Muscle layer of colon (tissue), 2 donors: ENCODE results near the gene SLC35F1.

Experiments
- H3K27ac ChIP-seq: one replicate; pipeline ENCODE4 v1.7.0; 2013; ENCODE audit warnings: low read depth, mild to moderate bottlenecking, low read length, moderate library complexity
- H3K27me3 ChIP-seq, 2 donors: one replicate each; pipeline ENCODE4 v1.7.0; 2013; ENCODE audit warnings: low read length in 2 of 2, mild to moderate bottlenecking in 2 of 2; ENCODE audit not compliant: insufficient read depth in 2 of 2, control insufficient read depth in 1 of 2
- H3K36me3 ChIP-seq: one replicate; pipeline ENCODE4 v1.7.0; 2013; ENCODE audit warnings: mild to moderate bottlenecking, low read length; ENCODE audit not compliant: insufficient read depth
- H3K4me1 ChIP-seq: one replicate; pipeline ENCODE4 v1.7.0; 2013; ENCODE audit warnings: mild to moderate bottlenecking, low read length; ENCODE audit not compliant: insufficient read depth
- H3K4me3 ChIP-seq, 2 donors: one replicate each; pipeline ENCODE4 v1.7.0; 2013; ENCODE audit warnings: low read length in 2 of 2, low read depth in 1 of 2, mild to moderate bottlenecking in 1 of 2, moderate library complexity in 1 of 2
- H3K9ac ChIP-seq: one replicate; pipeline ENCODE4 v1.7.0; 2013; ENCODE audit warnings: low read length
- H3K9me3 ChIP-seq: one replicate; pipeline ENCODE4 v1.7.0; 2013; ENCODE audit warnings: mild to moderate bottlenecking, low read length
- donor health status: abdominal sarcoma.
- donor health status: Adenocarcinoma of cecum.

Gene SLC35F1

GRCh38 chr6:118168421-118168820 is 261.4 kb downstream of the SLC35F1 start:
- Histone ChIP-seq H3K9me3 (no peaks in the 10 kb centered on the region), H3K27ac (no peak overlapping the region), H3K4me3 (no peak overlapping the region), H3K36me3 (no peaks in the 10 kb centered on the region), H3K9ac (no peak overlapping the region), H3K27me3 (no peaks in the 10 kb centered on the region), H3K4me1 (no peaks in the 10 kb centered on the region)

- Histone ChIP-seq H3K4me3 (no peak overlapping the region), H3K27ac (no peak overlapping the region), H3K27me3 (no peaks in the 10 kb centered on the region), H3K9ac (no peak overlapping the region), H3K36me3 (no peaks in the 10 kb centered on the region), H3K9me3 (no peaks in the 10 kb centered on the region), H3K4me1 (no peaks in the 10 kb centered on the region)
Measured at GRCh38 chr6:118171852-118172251, 264.8 kb downstream of the SLC35F1 start.

GRCh38 chr6:118174071-118174470 is 267.0 kb downstream of the SLC35F1 start:
- H3K9ac ChIP-seq: no peak overlapping the region
- H3K27ac ChIP-seq: no peak overlapping the region
- no peak overlapping the region for H3K4me3 ChIP-seq
- no peaks in the 10 kb centered on the region for H3K36me3 ChIP-seq
- H3K4me1 ChIP-seq: no peaks in the 10 kb centered on the region
- no peaks in the 10 kb centered on the region for H3K27me3 ChIP-seq
- H3K9me3 ChIP-seq: no peaks in the 10 kb centered on the region

- Histone ChIP-seq H3K9ac (no peak overlapping the region), H3K36me3 (no peaks in the 10 kb centered on the region), H3K9me3 (no peaks in the 10 kb centered on the region), H3K4me1 (no peaks in the 10 kb centered on the region), H3K4me3 (no peak overlapping the region), H3K27ac (no peak overlapping the region), H3K27me3 (no peaks in the 10 kb centered on the region)
Measured at GRCh38 chr6:118177720-118178119, 270.7 kb downstream of the SLC35F1 start.

- Histone ChIP-seq H3K4me1 (no peaks in the 10 kb centered on the region), H3K27ac (no peak overlapping the region), H3K9ac (no peak overlapping the region), H3K27me3 (no peaks in the 10 kb centered on the region), H3K4me3 (no peak overlapping the region), H3K36me3 (no peaks in the 10 kb centered on the region), H3K9me3 (no peaks in the 10 kb centered on the region)
Measured at GRCh38 chr6:118179048-118179447, 272.0 kb downstream of the SLC35F1 start.

- no peak overlapping the region for H3K4me3 ChIP-seq
- H3K36me3 ChIP-seq: no peaks in the 10 kb centered on the region
- no peaks in the 10 kb centered on the region for H3K9me3 ChIP-seq
- peaks cover 10% of the 10 kb centered on the region for H3K4me1 ChIP-seq
- H3K27ac ChIP-seq: no peak overlapping the region
- no peaks in the 10 kb centered on the region for H3K27me3 ChIP-seq
- H3K9ac ChIP-seq: no peak overlapping the region
Measured at GRCh38 chr6:118186672-118187567, 279.9 kb downstream of the SLC35F1 start.

GRCh38 chr6:118187568-118188164 is 280.6 kb downstream of the SLC35F1 start:
- H3K9me3 ChIP-seq: no peaks in the 10 kb centered on the region
- H3K27ac ChIP-seq: peak overlapping the region; percentile 37
- H3K27me3 ChIP-seq: no peaks in the 10 kb centered on the region
- H3K9ac ChIP-seq: no peak overlapping the region
- no peaks in the 10 kb centered on the region for H3K36me3 ChIP-seq
- peaks cover 10% of the 10 kb centered on the region for H3K4me1 ChIP-seq
- no peak overlapping the region for H3K4me3 ChIP-seq

GRCh38 chr6:118188561-118188960 is 281.5 kb downstream of the SLC35F1 start:
- H3K27me3 ChIP-seq: no peaks in the 10 kb centered on the region
- no peak overlapping the region for H3K9ac ChIP-seq
- H3K4me1 ChIP-seq: peaks cover 10% of the 10 kb centered on the region
- H3K36me3 ChIP-seq: no peaks in the 10 kb centered on the region
- no peaks in the 10 kb centered on the region for H3K9me3 ChIP-seq
- no peak overlapping the region for H3K4me3 ChIP-seq
- no peak overlapping the region for H3K27ac ChIP-seq

GRCh38 chr6:118197539-118197938 is 290.5 kb downstream of the SLC35F1 start:
- Histone ChIP-seq H3K4me3 (no peak overlapping the region), H3K9me3 (no peaks in the 10 kb centered on the region), H3K27me3 (no peaks in the 10 kb centered on the region), H3K9ac (no peak overlapping the region), H3K36me3 (no peaks in the 10 kb centered on the region), H3K27ac (no peak overlapping the region), H3K4me1 (no peaks in the 10 kb centered on the region)

GRCh38 chr6:118198746-118199145 is 291.7 kb downstream of the SLC35F1 start:
- Histone ChIP-seq H3K27ac (no peak overlapping the region), H3K27me3 (no peaks in the 10 kb centered on the region), H3K4me1 (no peaks in the 10 kb centered on the region), H3K9me3 (no peaks in the 10 kb centered on the region), H3K36me3 (no peaks in the 10 kb centered on the region), H3K4me3 (no peak overlapping the region), H3K9ac (no peak overlapping the region)

GRCh38 chr6:118200160-118200559 is 293.1 kb downstream of the SLC35F1 start:
- Histone ChIP-seq H3K36me3 (no peaks in the 10 kb centered on the region), H3K27ac (no peak overlapping the region), H3K4me1 (no peaks in the 10 kb centered on the region), H3K9ac (no peak overlapping the region), H3K27me3 (no peaks in the 10 kb centered on the region), H3K4me3 (no peak overlapping the region), H3K9me3 (no peaks in the 10 kb centered on the region)

- Histone ChIP-seq H3K27me3 (no peaks in the 10 kb centered on the region), H3K4me1 (no peaks in the 10 kb centered on the region), H3K9ac (no peak overlapping the region), H3K27ac (no peak overlapping the region), H3K9me3 (no peaks in the 10 kb centered on the region), H3K4me3 (no peak overlapping the region), H3K36me3 (no peaks in the 10 kb centered on the region)
Measured at GRCh38 chr6:118202517-118202916, 295.5 kb downstream of the SLC35F1 start.
